Ishikawa (cell line): ENCODE results near the gene METTL21A.

Source experiments
- CEBPB ChIP-seq: IDR thresholded peaks from 2 replicates; pipeline ENCODE4 v1.6.1; 2012
- FOXM1 ChIP-seq: IDR thresholded peaks from 2 replicates; pipeline ENCODE4 v1.6.1; 2012; ENCODE audit warnings: low read depth, borderline replicate concordance

DNA sequence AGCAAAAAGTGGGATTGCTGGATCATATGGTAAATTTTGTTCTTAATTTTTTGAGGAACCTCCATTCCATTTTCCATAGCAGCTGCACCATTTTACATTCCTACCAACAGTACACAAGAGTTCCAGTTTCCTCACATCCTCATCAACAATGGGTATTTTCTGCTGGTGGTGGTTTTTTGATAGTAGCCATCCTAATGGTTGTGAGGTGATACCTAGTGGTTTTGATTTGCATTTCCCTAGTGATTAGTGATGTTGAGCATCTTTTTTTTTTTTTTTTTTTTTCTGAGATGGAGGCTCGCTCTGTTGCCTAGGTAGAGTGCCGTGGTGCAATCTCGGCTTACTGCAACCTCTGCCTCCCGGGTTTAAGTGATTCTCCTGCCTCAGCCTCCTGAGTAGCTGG, 30.5 kb downstream of the METTL21A start:
- TF ChIP-seq CEBPB, result no peak
- no peak for TF ChIP-seq FOXM1
